HG03521 (cell line): ENCODE data around the gene SPON1.

Experiments used
- ATAC-seq: cut with Tn5 transposase; IDR thresholded peaks from one replicate; pipeline ENCODE4 v1.9.1; 2021; ENCODE audit warnings: mild to moderate bottlenecking, moderate library complexity; ENCODE audit not compliant: unreplicated experiment

The SPON1 gene

DNA sequence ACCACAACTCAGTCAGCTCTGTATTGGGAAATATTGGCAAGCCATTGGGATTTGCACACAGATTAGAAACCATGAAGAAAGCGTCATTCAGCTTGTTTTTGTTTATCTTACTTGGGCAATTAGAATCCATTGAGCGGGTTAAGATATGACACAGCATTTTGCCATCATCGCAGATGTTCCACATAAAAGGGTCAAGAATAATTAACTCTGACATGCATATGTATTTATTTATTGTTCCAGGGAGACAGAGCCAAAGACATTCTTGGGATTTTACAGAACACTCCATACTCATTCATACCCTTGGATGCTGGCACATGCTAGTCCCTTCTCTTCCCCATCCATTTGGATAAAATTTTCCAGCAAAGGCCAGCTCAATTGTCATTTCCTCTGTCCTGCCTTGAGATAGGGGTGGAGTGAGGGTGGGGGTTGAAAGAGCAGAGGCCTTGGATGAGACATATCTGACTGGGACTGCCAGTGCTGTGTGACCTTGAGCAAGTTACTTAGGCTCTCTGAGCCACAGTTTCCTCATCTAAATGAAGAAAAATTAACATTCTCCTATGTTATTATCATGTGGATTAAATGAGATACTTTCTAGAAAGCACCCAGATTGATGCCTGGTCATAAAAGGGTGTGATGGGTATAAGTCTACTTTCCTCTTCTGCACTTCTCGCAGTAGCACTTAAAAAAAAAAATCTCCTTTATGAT is 216.7 kb downstream of the SPON1 start:
- ATAC-seq: no peak

GRCh38 chr11:14181121-14181520 is 218.6 kb downstream of the SPON1 start:
- no peak for ATAC-seq

DNA sequence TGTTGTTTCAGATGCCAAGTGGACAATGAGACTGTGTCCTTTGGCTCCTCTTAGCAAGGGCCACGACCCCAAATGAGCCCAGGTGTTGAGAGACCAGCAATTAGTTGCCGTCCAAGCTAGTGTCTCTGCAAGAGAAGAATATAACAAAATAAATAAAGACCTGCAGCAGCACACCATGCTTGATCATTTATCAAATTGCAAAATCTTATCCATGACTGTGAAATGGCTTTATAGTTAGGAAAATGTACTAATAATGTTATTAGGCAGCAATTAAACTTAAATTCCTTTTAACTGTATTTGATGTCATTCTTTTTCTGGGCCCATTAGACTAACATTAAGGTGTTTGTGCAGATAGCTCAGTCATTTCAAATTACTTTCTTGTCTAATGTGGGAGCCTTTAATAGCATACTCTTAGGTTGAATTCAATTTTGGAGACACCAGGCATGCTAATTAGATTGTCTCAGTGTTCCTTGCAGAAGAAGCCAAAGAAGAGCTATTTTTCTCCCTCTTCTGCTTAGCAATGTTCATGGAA is 220.4 kb downstream of the SPON1 start:
- no peak for ATAC-seq

DNA sequence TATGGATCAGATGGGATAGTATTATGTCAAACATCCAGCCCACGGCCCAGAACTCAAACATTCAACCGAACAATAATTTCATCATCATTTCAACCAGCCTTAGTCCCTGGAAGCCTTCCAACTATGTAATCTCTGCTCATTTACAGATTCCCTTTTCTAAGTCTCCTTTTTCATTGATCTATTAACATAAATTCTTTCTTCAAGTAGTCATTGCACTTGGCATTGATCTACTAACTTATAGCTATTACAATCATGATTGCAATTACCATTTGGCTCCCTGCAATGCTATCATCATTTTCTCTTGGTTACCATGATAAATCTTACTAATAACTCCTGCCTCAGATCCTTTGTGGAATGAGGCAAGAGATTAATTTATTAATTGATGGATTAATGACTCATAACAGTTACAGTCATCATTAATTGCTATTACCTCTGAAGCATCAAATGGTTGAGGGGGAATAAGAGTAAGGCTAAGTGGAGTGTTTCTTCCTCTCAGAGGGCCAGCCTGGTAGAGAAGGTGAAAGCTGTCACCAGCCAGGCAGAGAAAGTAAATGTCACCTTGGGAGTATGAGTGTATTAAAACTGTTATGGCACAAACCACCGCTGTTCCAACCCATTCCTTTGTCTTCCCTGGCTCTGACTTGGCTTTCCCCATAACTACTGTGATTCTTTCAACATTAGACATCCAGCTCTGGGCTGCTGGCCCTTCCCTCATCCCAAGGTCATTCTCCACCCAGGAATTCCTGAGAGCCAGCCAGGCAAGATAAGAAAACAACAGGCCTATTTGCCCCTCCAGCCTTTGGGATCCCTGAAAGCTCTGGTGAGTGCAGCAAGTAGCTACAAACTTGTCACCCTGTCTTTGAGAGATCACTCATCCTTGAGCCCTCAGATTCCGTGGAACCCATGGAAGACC is 221.8 kb downstream of the SPON1 start:
- no peak for ATAC-seq

- no peak for ATAC-seq
These were observed 222.9 kb downstream of the SPON1 start for GRCh38 chr11:14185461-14185860.

GRCh38 chr11:14186046-14186775 is 223.7 kb downstream of the SPON1 start:
- ATAC-seq: no peak

DNA sequence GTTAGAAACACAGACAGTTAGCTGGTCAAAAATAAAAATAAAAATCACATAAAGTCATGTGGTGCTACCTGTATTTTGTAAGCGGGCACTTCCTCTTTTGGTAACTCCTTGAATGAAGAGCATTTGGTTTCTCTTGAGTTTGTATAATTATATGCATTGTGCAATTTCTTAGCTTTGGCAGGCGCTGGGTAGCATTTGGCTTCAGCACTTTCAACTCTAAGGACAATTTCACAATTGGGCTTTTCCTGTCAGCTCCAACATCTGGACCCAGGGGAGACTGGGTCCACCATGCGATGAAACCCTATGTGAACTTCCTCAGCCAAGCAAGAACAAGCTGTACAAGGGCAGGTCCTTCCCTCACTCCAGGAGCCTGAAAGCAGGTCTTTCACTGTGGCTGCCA is 227.4 kb downstream of the SPON1 start:
- ATAC-seq: no peak

GRCh38 chr11:14190992-14191778 is 228.7 kb downstream of the SPON1 start:
- ATAC-seq: no peak

DNA sequence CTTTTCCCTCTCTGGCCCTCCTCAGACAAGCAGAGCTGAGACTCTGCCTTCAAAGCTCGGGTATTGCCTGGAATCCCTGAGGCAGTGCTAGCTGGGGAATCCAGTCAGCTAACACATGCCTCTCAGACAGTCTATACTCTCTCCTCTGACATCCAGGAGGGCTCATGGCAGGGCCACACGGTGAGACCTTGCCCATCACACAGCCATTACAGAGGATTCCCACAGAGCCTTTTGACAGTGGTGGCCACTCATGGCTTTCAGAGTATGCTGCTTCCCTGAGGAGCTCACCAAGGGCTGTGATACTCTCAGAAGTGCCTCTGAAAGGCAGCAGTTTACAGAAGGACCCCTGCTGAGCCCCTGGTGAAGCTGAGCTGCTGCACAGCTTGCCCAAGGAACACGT is 231.1 kb downstream of the SPON1 start:
- no peak for ATAC-seq

DNA sequence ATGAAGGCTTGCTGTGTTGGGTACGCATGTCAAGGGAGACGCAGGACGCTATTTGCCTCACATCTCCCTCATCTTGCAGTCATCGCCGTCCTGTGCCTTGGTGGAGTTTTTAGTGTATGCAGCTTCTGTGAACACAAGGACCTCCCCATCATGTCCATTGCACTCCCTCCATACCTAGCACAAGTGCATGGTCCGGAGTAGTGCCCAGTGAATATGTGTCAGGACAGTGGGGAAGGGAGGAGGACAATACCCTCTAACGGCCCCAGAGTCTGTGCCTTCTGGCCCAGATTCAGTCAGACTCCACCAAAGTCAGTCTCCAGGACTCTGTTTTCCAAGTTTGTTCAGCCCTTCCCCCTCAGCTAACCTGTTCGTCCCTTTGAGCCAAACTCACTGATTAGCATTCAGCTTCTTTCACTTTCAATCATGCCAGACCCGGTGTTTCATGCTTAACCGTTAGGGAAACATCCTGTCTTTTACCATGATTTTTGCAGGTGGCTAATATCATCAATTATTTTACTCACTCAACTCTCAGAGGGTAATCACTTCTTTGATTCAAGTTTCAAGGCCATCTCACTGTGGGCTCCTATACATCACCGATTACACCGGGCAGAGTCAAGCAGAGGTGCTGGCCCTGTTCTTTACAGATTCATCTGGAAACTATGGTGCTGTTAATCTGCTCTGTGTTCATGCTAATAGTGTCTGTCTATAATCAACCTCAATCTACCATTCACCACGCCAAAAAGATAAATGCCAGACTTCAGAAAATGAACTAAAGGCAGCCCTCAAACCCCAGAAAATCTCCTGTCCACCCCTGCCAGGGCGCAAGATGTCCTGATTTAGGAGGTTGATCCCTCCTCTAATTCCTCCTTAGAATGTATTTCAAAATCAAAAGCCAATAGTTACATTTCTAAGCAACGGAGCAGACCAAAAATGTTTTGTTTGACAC is 240.0 kb downstream of the SPON1 start:
- ATAC-seq: no peak

DNA sequence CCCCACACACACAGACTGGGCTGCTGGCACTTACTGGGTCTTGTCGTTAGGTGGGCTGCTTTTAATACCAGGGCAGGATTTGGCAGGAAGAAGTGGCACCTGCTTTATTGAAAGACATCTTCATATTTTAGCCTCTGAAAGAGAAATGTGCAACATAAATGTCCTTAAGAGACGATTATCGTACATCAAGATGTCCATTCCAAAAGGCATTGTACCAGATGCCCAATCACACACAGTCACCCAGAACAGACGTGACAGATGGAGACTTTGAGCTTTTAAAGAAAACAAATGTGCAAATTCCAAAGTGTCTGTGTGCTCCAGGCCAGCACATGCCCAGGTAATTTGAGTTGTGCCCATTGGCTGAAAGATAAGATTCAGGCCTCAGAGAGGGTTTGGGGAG is 240.8 kb downstream of the SPON1 start:
- no peak for ATAC-seq

DNA sequence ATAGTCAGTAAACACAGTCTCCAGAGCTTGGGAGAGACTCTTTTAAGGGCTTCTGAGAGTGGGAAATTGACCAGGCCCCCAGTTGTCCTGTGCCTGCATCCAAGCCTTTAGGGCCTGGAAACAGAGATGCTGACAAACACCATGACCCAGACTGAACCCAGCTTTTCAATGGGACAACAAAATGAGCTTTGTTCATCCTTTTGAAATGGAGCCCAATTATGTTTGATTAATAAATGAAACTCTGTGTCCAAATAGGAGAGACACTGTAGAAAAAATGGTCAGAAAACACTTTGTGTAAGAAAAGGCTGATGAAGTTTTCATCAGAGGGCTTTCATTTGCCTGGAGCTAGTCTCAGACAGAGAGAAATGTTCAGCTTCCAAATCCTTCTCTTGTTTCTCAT is 250.5 kb downstream of the SPON1 start:
- no peak for ATAC-seq

GRCh38 chr11:14218728-14219127 is 256.2 kb downstream of the SPON1 start:
- ATAC-seq: no peak

DNA sequence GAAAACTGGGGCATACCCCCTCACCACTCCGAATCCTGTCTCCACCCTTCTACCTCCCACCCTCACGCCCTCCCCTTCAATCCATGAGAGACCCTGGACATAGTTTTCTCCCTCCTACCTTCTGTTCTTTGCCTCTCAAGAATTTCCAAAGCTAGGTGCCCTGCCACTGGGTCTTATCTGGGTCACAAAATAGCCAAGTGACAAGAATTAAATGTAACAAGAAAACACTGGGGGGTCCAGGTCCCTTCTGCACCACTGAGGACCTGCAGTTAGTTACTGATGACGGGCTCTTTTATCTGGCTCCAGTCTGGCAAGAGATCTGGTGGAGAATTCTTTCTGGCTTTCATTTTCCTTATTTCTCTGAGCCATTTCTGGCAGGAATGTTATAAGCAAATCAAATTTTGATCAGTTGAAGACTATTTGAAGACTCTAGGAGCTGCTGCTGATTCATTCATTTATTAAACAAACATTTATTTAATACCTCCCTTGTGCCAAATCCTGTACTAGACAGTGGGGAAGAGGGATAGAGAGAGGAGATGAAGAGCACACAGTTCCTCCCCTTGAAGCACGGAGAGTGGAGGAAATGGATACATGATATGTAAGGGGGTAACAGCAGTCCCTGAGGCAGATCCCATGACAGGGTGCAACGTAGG is 261.2 kb downstream of the SPON1 start:
- ATAC-seq: no peak

DNA sequence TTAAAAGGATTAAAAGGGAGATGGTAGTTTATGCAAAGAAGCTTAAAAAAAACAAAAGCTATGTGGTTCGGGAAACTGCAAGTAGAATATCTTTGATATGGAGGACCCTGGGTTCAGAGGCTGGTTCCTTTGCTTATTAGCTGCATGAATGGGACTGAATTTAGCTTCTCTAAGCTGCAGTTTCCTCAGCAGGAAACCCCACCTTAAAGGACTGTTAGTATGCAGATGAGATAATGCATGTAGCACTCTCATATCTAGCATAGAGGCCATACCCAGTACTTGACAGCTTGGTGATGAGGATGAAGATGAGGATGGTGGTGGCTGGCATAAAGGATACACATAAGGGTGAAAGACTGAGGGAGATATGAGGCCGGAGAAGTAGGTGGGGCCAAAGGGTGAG is 261.9 kb downstream of the SPON1 start:
- ATAC-seq: no peak

DNA sequence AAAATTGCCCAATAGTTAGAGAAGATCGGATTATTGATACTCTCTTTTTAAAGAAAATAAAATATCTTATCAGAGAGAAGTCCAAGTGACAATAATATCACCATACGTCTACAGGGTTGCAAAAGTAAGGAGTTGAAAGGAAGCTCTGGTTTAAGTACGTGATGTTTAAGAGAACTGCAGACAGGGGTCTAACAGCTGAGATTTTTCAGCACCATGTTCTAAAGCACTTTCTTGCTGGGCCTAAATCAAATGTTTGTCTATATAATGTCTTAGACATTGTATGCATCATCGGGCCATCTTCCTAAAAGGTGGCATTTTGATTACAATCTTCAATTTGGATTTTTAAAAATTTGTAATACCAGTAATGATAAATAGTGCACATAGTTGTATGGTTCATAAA is 263.1 kb downstream of the SPON1 start:
- no peak for ATAC-seq

DNA sequence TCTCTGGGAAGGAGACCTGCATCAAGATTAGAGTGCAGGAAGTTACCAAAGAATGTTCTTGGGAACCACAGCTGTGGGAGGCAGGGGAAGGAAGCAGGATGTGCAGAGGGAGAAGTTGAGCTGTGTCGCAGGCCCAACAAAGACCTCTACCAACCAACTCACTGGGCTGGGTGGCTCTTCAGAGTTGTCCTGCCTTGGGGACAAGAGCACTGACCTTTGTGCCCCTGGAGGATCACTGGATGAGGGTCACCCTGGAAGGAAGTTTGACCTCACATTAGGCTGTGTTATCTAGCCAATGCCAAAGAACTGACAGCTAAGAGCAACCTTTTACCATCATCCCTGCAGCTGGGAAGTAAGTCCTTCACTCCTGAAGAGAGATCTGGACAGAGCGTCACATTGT is 265.8 kb downstream of the SPON1 start:
- no peak for ATAC-seq

DNA sequence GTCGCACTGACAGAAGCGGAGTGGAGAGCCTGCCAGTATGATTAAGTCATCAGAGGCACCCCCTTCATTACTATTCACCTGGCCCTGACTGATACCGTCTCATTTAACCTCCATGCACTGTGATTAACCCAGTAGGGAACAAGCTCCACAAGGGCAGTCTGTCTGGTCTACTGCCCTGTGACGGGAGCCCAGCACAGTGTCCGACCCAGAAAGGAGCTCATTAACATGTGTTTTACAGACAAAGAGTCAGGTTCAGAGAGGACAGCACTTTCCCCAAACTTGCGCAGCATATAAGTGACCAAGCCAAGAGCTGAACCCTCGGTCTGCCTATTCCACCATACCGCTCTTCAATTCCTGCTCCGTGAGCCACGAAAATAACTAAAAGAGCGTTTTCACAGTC is 266.9 kb downstream of the SPON1 start:
- ATAC-seq: no peak

DNA sequence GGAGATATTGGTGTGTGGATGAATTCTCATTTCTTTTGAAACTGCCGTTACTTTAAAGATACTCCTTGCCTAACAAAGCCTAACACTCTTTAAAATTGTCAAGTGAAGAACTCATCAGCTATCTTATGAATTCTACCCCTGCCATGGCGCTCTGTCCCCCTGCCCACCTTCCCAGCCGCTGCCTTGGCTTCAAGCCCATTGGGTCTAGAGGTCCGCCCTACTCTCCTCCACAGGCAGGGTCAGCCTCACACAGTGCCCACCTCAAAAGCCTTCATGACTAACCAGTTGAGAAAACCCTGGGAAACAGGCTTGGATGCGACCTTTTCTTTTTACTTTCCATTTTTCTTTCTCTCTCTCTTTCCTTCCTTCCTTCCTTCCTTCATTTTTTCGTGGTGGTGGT is 267.9 kb downstream of the SPON1 start:
- no peak for ATAC-seq
